SU-DHL-6 (cell line): ENCODE data around the gene OLFM1.

ENCODE experiments used
- H2AFZ ChIP-seq: fragments of 200-600 bp; sonication (generic); 2 replicates; pipeline ENCODE4 v1.6.1; 2014; ENCODE audit warnings: low read depth, mild to moderate bottlenecking, moderate library complexity, mixed read lengths, antibody characterized with exemption, low read length; ENCODE audit not compliant: severe bottlenecking
- H3F3A ChIP-seq: fragments of 200-600 bp; shearing (Covaris generic); 2 replicates; pipeline ENCODE4 v1.6.0; 2016; ENCODE audit warnings: antibody characterized with exemption, mild to moderate bottlenecking; ENCODE audit not compliant: insufficient read depth
- H3K27ac ChIP-seq: fragments of 200-600 bp; sonication (generic); 2 replicates; pipeline ENCODE4 v1.5.1; 2016; ENCODE audit warnings: low read depth, mild to moderate bottlenecking, low read length, moderate library complexity, mixed read lengths
- H3K27me3 ChIP-seq: fragments of 200-600 bp; sonication (generic), shearing (Covaris generic); 2 replicates; pipeline ENCODE4 v1.6.0; 2014; ENCODE audit warnings: mild to moderate bottlenecking, low read length
- H3K36me3 ChIP-seq: fragments of 200-600 bp; sonication (generic); 2 replicates; pipeline ENCODE4 v1.6.1; 2014; ENCODE audit warnings: mild to moderate bottlenecking, low read length, mixed read lengths
- H3K4me2 ChIP-seq: fragments of 300-600, 200-600 bp; shearing (Covaris generic), sonication (generic); 2 replicates; pipeline ENCODE4 v1.6.0; 2014; ENCODE audit warnings: low read length, low read depth, mild to moderate bottlenecking; ENCODE audit not compliant: poor library complexity, severe bottlenecking
- H3K4me3 ChIP-seq: fragments of 200-600 bp; sonication (generic); 2 replicates; pipeline ENCODE4 v1.5.1; 2014; ENCODE audit warnings: antibody characterized with exemption, low read length, mild to moderate bottlenecking, mixed read lengths; ENCODE audit not compliant: insufficient read depth, poor library complexity, severe bottlenecking
- H3K79me2 ChIP-seq: fragments of 200-600 bp; sonication (generic); 2 replicates; pipeline ENCODE4 v1.6.1; 2014; ENCODE audit warnings: mild to moderate bottlenecking, low read length, moderate library complexity; ENCODE audit not compliant: insufficient read depth
- H3K9ac ChIP-seq: fragments of 200-600 bp; sonication (generic); 2 replicates; pipeline ENCODE4 v1.7.0; 2014; ENCODE audit warnings: mild to moderate bottlenecking, low read length
- H3K9me2 ChIP-seq: fragments of 200-600 bp; sonication (generic); replicated peaks from 2 replicates; pipeline ENCODE4 v1.6.1; 2014; ENCODE audit warnings: low read length; ENCODE audit not compliant: insufficient read depth
- H3K9me3 ChIP-seq: fragments of 200-600 bp; sonication (generic); 2 replicates; pipeline ENCODE4 v1.6.1; 2014; ENCODE audit warnings: low read length, mixed read lengths; ENCODE audit not compliant: insufficient read depth
- H4K20me1 ChIP-seq: fragments of 200-600 bp; sonication (generic); 2 replicates; pipeline ENCODE4 v1.6.1; 2014; ENCODE audit warnings: low read depth, mild to moderate bottlenecking, antibody characterized with exemption, low read length, moderate library complexity, mixed read lengths
- EZH2phosphoT487 ChIP-seq: fragments of 200-600 bp; sonication (generic), shearing (Covaris generic); conservative IDR thresholded peaks from 2 replicates; pipeline ENCODE4 v1.6.1; 2018; ENCODE audit warnings: mild to moderate bottlenecking, antibody characterized with exemption, low read length, moderate library complexity, mixed read lengths
- TF ChIP-seq, protein P1 (sequence below): fragments of 200-600 bp; sonication (generic); IDR thresholded peaks from one replicate; pipeline ENCODE4 v1.5.1; 2017; ENCODE audit warnings: antibody characterized with exemption, mild to moderate bottlenecking, low read length, moderate library complexity; ENCODE audit not compliant: insufficient read depth, poor library complexity, severe bottlenecking

OLFM1 gene

DNA sequence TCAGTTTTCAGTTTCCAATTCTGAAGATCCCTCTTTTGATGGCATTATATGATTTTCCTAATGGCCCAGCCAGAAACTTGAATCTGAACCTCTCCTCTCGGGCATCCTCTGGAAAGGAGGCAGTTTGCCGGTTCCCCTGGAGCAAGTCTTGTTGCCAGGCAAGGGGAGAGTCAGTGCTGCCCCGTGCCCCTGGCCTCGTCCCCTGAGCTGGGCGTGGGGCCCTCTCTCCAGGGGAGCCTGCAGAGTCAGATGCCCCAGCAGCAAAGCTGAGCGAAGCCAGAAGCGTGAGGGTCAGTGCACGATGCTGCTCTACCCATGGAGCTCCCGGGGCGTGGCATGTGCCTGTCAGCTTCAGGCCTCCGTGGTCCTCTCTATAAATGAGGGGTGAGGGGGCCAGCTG is 14.0 kb downstream of the OLFM1 start:
- Histone ChIP-seq H3K4me3 (no peak overlapping the region), H3K9ac (no peak overlapping the region), H4K20me1 (no peaks in the 10 kb centered on the region), H3K27me3 (no peaks in the 10 kb centered on the region), H3F3A (no peaks in the 10 kb centered on the region), H3K79me2 (no peaks in the 10 kb centered on the region), H3K27ac (no peak overlapping the region), H3K9me2 (no peaks in the 10 kb centered on the region), H2AFZ (no peak overlapping the region), H3K9me3 (no peaks in the 10 kb centered on the region), H3K4me2 (no peak overlapping the region), H3K36me3 (no peaks in the 10 kb centered on the region)
- TF ChIP-seq, protein P1, sequence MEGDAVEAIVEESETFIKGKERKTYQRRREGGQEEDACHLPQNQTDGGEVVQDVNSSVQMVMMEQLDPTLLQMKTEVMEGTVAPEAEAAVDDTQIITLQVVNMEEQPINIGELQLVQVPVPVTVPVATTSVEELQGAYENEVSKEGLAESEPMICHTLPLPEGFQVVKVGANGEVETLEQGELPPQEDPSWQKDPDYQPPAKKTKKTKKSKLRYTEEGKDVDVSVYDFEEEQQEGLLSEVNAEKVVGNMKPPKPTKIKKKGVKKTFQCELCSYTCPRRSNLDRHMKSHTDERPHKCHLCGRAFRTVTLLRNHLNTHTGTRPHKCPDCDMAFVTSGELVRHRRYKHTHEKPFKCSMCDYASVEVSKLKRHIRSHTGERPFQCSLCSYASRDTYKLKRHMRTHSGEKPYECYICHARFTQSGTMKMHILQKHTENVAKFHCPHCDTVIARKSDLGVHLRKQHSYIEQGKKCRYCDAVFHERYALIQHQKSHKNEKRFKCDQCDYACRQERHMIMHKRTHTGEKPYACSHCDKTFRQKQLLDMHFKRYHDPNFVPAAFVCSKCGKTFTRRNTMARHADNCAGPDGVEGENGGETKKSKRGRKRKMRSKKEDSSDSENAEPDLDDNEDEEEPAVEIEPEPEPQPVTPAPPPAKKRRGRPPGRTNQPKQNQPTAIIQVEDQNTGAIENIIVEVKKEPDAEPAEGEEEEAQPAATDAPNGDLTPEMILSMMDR: no peak
- TF ChIP-seq EZH2phosphoT487: no peak

DNA sequence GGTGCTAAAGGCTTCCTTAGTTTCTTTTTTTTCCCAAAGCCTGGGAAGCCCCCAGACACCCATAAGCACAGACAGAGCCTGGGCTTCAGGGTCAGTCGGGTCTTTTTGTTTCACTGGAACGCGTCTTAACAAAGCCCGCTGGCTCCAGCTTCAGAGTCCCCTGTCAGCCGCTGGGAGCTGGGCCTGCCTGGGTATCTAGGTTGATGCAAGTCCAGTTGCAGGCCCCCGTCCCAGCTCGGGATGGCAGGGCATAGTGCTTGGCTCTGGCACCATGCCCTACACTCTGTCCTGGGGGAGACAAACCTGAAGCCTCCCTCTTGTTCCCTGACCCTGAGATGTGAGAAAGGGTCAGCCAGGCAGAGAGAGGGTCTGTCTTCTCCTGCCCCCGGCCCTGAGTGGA is 14.5 kb downstream of the OLFM1 start:
- no peaks in the 10 kb centered on the region for H3K9me2 ChIP-seq
- H3K4me2 ChIP-seq: no peak overlapping the region
- H3K79me2 ChIP-seq: no peaks in the 10 kb centered on the region
- no peaks in the 10 kb centered on the region for H3K27me3 ChIP-seq
- no peaks in the 10 kb centered on the region for H3F3A ChIP-seq
- H3K9ac ChIP-seq: no peak overlapping the region
- no peaks in the 10 kb centered on the region for H4K20me1 ChIP-seq
- no peak overlapping the region for H2AFZ ChIP-seq
- no peaks in the 10 kb centered on the region for H3K36me3 ChIP-seq
- no peaks in the 10 kb centered on the region for H3K9me3 ChIP-seq
- TF ChIP-seq EZH2phosphoT487: no peak
- TF ChIP-seq, protein P1: no peak
- no peak overlapping the region for H3K4me3 ChIP-seq
- no peak overlapping the region for H3K27ac ChIP-seq

DNA sequence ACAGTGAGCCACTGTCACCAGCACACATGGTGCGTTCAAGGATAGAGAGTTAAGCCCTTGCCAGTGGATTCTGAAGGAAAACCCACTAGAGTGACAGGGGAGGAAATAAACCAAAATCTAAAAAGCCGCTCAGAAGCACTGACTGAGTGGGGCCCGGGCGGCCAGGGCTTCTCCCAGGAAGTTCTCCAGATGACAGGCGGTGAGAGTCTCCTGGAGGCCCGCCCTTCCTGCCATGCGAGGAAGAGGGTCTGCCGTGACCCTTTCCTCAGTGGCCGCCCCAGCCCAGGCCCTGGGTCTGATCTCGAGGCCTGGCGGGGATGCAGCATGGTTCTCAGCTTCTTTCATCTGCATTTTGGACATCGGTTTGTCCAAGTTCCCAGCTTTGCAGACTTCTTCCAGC is 14.9 kb downstream of the OLFM1 start:
- Histone ChIP-seq H3K36me3 (no peaks in the 10 kb centered on the region), H3K27me3 (no peaks in the 10 kb centered on the region), H4K20me1 (no peaks in the 10 kb centered on the region), H3K4me3 (no peak overlapping the region), H3K79me2 (no peaks in the 10 kb centered on the region), H3K9me2 (no peaks in the 10 kb centered on the region), H3K27ac (no peak overlapping the region), H3K9ac (no peak overlapping the region), H3F3A (no peaks in the 10 kb centered on the region), H3K4me2 (no peak overlapping the region), H3K9me3 (no peaks in the 10 kb centered on the region), H2AFZ (no peak overlapping the region)
- TF ChIP-seq, protein P1: no peak
- no peak for TF ChIP-seq EZH2phosphoT487
